GM23248 (cell line): ENCODE data around the gene DIAPH3. TPM values are rescaled to one million over a fixed set of nuclear protein-coding genes. Genes with fewer than 3 reads are reported as not detected.
A peak's percentile ranks its signal among the peaks of the same experiment; 100 is the strongest.

Experiments used
- DNase-seq: peaks from one replicate; pipeline ENCODE4 v3.0.0-alpha.2; 2015
- H2AFZ ChIP-seq: fragments of 200-600 bp; sonication (generic); 2 replicates; pipeline ENCODE4 v1.6.1; 2016; ENCODE audit warnings: antibody characterized with exemption
- H3F3A ChIP-seq: fragments of 200-600 bp; sonication (generic); 2 replicates; pipeline ENCODE4 v1.6.1; 2016; ENCODE audit warnings: mild to moderate bottlenecking, antibody characterized with exemption, mixed run types; ENCODE audit not compliant: insufficient read depth
- H3K27ac ChIP-seq: fragments of 200-600 bp; sonication (generic); 2 replicates; pipeline ENCODE4 v1.5.1; 2016; ENCODE audit warnings: mild to moderate bottlenecking
- H3K27me3 ChIP-seq: fragments of 200-600 bp; sonication (generic); replicated peaks from 2 replicates; pipeline ENCODE4 v1.6.1; 2016; ENCODE audit warnings: mild to moderate bottlenecking; ENCODE audit not compliant: insufficient read depth
- H3K36me3 ChIP-seq: fragments of 200-600 bp; sonication (generic); 2 replicates; pipeline ENCODE4 v1.6.1; 2016; ENCODE audit warnings: low read depth, mild to moderate bottlenecking
- H3K4me1 ChIP-seq: fragments of 200-600 bp; sonication (generic); 2 replicates; pipeline ENCODE4 v1.6.1; 2016; ENCODE audit warnings: mild to moderate bottlenecking; ENCODE audit not compliant: insufficient read depth
- H3K4me2 ChIP-seq: fragments of 200-600 bp; sonication (generic); one replicate; pipeline ENCODE4 v1.6.1; 2016; ENCODE audit warnings: mild to moderate bottlenecking; ENCODE audit not compliant: unreplicated experiment
- H3K4me3 ChIP-seq: fragments of 200-600 bp; sonication (generic); 2 replicates; pipeline ENCODE4 v1.5.1; 2016; ENCODE audit warnings: mild to moderate bottlenecking
- H3K79me2 ChIP-seq: fragments of 200-600 bp; sonication (generic); 2 replicates; pipeline ENCODE4 v1.6.1; 2016; ENCODE audit warnings: mild to moderate bottlenecking; ENCODE audit not compliant: insufficient read depth
- H3K9ac ChIP-seq: fragments of 200-600 bp; sonication (generic); 2 replicates; pipeline ENCODE4 v1.6.1; 2016; ENCODE audit warnings: mild to moderate bottlenecking
- H3K9me2 ChIP-seq: fragments of 200-600 bp; sonication (generic); 2 replicates; pipeline ENCODE4 v1.6.1; 2016; ENCODE audit warnings: mixed run types, mild to moderate bottlenecking, moderate library complexity; ENCODE audit not compliant: insufficient read depth
- H3K9me3 ChIP-seq: fragments of 200-600 bp; sonication (generic); one replicate; pipeline ENCODE4 v1.6.1; 2017; ENCODE audit warnings: low read depth
- H4K20me1 ChIP-seq: fragments of 200-600 bp; sonication (generic); 2 replicates; pipeline ENCODE4 v1.6.0; 2016; ENCODE audit not compliant: insufficient read depth
- EZH2 ChIP-seq: fragments of 200-600 bp; sonication (generic); IDR thresholded peaks from 2 replicates; pipeline ENCODE4 v1.6.1; 2018; ENCODE audit warnings: antibody characterized with exemption, mild to moderate bottlenecking; ENCODE audit not compliant: insufficient read depth, poor library complexity, severe bottlenecking
- EZH2phosphoT487 ChIP-seq: fragments of 200-600 bp; sonication (generic); IDR thresholded peaks from 2 replicates; pipeline ENCODE4 v1.6.1; 2018; ENCODE audit warnings: antibody characterized with exemption, moderate library complexity, mild to moderate bottlenecking, low read depth; ENCODE audit not compliant: insufficient read depth
- WGBS, 2 experiments: methylation state at CpG; one replicate each; pipeline ENCODE4 v1.1.6; 2015 to 2017; ENCODE audit warnings: low lambda C conversion rate in 2 of 2, low coverage in 1 of 2; ENCODE audit errors: missing lambda C conversion rate in 2 of 2; 5-methylcytosine and 5-hydroxymethylcytosine counted together
- in situ Hi-C: fragments of 300-500 bp; cut with MboI; formaldehyde crosslinking; loops from 2 replicates; pipeline ENCODE4 v1.15.0; 2020
- polyA plus RNA-seq: library from polyadenylated mRNA; unstranded; fragments of >200 nt; fragmentation: Nextera tagmentation; extraction: Ambion mirVana; gene quantifications from 2 replicates; pipeline ENCODE4 v1.2.1, GENCODE V29; 2016
- total RNA-seq: library from RNA; depleted of rRNA; stranded (reverse); fragments of >200 nt; shearing (Covaris generic); gene quantifications from 2 replicates; pipeline ENCODE4 v1.2.3, GENCODE V29; 2014

DIAPH3 gene
- total and polyA plus RNA-seq, 2 experiments from 2014 or later = 12.1 to 18.1 TPM

- H2AFZ ChIP-seq = no peak overlapping the region
- no peak overlapping the region for H3K9ac ChIP-seq
- H3K4me2 ChIP-seq = no peak overlapping the region
- in situ Hi-C loops = no loop called here
- no peaks in the 10 kb centered on the region for H3K9me2 ChIP-seq
- H4K20me1 ChIP-seq = no peaks in the 10 kb centered on the region
- H3K36me3 ChIP-seq = no peaks in the 10 kb centered on the region
- WGBS, 2 experiments = 96 to 99% methylated on average over 4 of the region's 4 CpGs
- DNase-seq = no peak
- no peak overlapping the region for H3K27ac ChIP-seq
- no peaks in the 10 kb centered on the region for H3K9me3 ChIP-seq
- no peak overlapping the region for H3K4me3 ChIP-seq
- no peaks in the 10 kb centered on the region for H3F3A ChIP-seq
- no peak for TF ChIP-seq EZH2phosphoT487
- H3K27me3 ChIP-seq = no peaks in the 10 kb centered on the region
- H3K79me2 ChIP-seq = peaks cover 99% of the 10 kb centered on the region
- no peaks in the 10 kb centered on the region for H3K4me1 ChIP-seq
These were observed 14.8 kb downstream of the DIAPH3 start for GRCh38 chr13:60148918-60149317.

DNA sequence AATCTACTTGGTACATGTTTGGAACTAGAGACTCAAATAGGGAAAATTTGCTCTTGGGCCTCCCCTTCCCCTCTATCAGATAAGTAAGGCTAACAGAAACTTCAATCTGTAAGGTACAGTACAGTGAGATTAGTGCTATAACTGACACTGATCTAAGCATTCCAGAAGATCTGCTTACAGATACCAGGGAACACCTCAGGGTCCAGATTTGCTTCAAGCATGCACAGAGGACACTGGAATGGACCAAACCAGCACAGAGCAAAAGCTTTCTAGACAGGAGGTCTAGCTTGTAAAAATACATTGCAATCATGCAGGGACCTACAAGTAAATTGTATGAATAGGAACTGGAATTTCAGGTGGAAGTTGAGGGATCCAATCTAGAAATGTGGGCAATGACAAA is 16.4 kb downstream of the DIAPH3 start:
- Histone ChIP-seq H3K9me2 (no peaks in the 10 kb centered on the region), H3K9me3 (no peaks in the 10 kb centered on the region), H3K27me3 (no peaks in the 10 kb centered on the region), H3K4me3 (no peak overlapping the region), H3K4me2 (no peak overlapping the region), H3K9ac (no peak overlapping the region), H4K20me1 (no peaks in the 10 kb centered on the region), H3K4me1 (no peaks in the 10 kb centered on the region), H2AFZ (no peak overlapping the region), H3K27ac (no peak overlapping the region), H3K36me3 (no peaks in the 10 kb centered on the region), H3K79me2 (peaks cover 100% of the 10 kb centered on the region), H3F3A (no peaks in the 10 kb centered on the region)
- TF ChIP-seq EZH2 (no peak), EZH2phosphoT487 (no peak)
- DNase-seq = no peak
- in situ Hi-C loops = no loop called here

DNA sequence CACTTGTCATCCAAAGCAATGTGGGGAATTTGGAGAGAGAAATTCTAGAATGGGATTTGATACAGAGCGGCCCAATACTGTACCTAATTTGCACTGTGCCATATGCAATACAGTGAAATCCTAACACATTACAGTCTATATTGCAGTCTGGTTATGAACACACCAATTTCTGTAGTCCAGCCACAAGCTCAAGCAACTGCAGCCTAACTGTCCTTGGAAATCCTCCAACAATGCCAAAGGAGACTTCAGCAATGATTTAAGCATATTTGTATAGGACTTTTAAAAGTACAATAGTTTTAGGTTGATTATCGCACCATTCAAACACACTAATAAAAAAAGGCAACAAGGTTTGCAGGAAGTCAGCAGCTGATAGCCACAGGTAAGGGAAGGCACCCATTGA is 17.3 kb downstream of the DIAPH3 start:
- Histone ChIP-seq H4K20me1 (no peaks in the 10 kb centered on the region), H3K9ac (no peak overlapping the region), H3K36me3 (no peaks in the 10 kb centered on the region), H3K9me3 (no peaks in the 10 kb centered on the region), H3K27ac (no peak overlapping the region), H3K4me2 (no peak overlapping the region), H3K9me2 (no peaks in the 10 kb centered on the region), H3K27me3 (no peaks in the 10 kb centered on the region), H2AFZ (no peak overlapping the region), H3F3A (no peaks in the 10 kb centered on the region), H3K79me2 (peaks cover 100% of the 10 kb centered on the region), H3K4me3 (no peak overlapping the region), H3K4me1 (no peaks in the 10 kb centered on the region)
- no peak for DNase-seq
- 97 to 100% methylated on average over 2 of the region's 2 CpGs for whole genome bisulfite sequencing, 2 experiments
- in situ Hi-C loops = no loop called here
- TF ChIP-seq EZH2phosphoT487 = no peak
- TF ChIP-seq EZH2 = no peak

GRCh38 chr13:60143775-60144174 is 20.0 kb downstream of the DIAPH3 start:
- Histone ChIP-seq H3K9ac (no peak overlapping the region), H3K9me2 (no peaks in the 10 kb centered on the region), H3K36me3 (no peaks in the 10 kb centered on the region), H3K27ac (no peak overlapping the region), H2AFZ (no peak overlapping the region), H3K4me3 (no peak overlapping the region), H4K20me1 (no peaks in the 10 kb centered on the region), H3K79me2 (peaks cover 100% of the 10 kb centered on the region), H3K9me3 (no peaks in the 10 kb centered on the region), H3K4me2 (no peak overlapping the region), H3F3A (no peaks in the 10 kb centered on the region; the same call in 1 of the 2 replicates), H3K4me1 (peaks cover 10% of the 10 kb centered on the region), H3K27me3 (no peaks in the 10 kb centered on the region)
- in situ Hi-C loops = no loop called here
- 68 to 78% methylated on average over 3 of the region's 3 CpGs for WGBS, 2 experiments
- no peak for TF ChIP-seq EZH2phosphoT487
- TF ChIP-seq EZH2 = no peak
- no peak for DNase-seq

- peaks cover 10% of the 10 kb centered on the region for H3K4me1 ChIP-seq
- H3K4me2 ChIP-seq = no peak overlapping the region
- DNase-seq = peak; percentile 22
- no peaks in the 10 kb centered on the region for H3K36me3 ChIP-seq
- H2AFZ ChIP-seq = no peak overlapping the region
- no peaks in the 10 kb centered on the region; the same call in 1 of the 2 replicates for H3F3A ChIP-seq
- no peaks in the 10 kb centered on the region for H3K9me2 ChIP-seq
- H3K27ac ChIP-seq = no peak overlapping the region
- H4K20me1 ChIP-seq = no peaks in the 10 kb centered on the region
- no peaks in the 10 kb centered on the region for H3K27me3 ChIP-seq
- no peak overlapping the region for H3K9ac ChIP-seq
- H3K9me3 ChIP-seq = no peaks in the 10 kb centered on the region
- H3K4me3 ChIP-seq = no peak overlapping the region
- in situ Hi-C loops = no loop called here
- H3K79me2 ChIP-seq = peaks cover 95% of the 10 kb centered on the region
- WGBS, 2 experiments = 96 to 98% methylated on average over 3 of the region's 3 CpGs
- TF ChIP-seq EZH2 = no peak
These were observed 24.5 kb downstream of the DIAPH3 start for GRCh38 chr13:60139272-60139671.
